ENCODE data around the gene CCDC73.

- TF ChIP-seq CTCF (conservative IDR thresholded peaks at IDR 0.05; ENCODE audit: low read depth, low read length) (peak; percentile 51; the same call in 1 of the 2 replicates), EZH2phosphoT487 (IDR thresholded peaks at IDR 0.05; ENCODE audit: borderline replicate concordance, low read length) (no peak), EZH2 (IDR thresholded peaks at IDR 0.05; ENCODE audit: low read length, unreplicated experiment) (no peak)
Measured at GRCh38 chr11:32615422-32615821, 179.0 kb downstream of the CCDC73 start.
